H9 (cell line): ENCODE data around the gene TMEM132D. TPM values are rescaled to one million over a fixed set of nuclear protein-coding genes. Genes with fewer than 3 reads are reported as not detected.

Source experiments
- DNase-seq: peaks from one replicate; pipeline ENCODE4 v3.0.0-alpha.2; 2017
- H2AFZ ChIP-seq: one replicate; pipeline ENCODE4 v1.6.1; 2013; ENCODE audit warnings: mild to moderate bottlenecking, low read length, control low read depth, moderate library complexity
- H2AK5ac ChIP-seq: 2 replicates; pipeline ENCODE4 v1.6.1; 2013; ENCODE audit warnings: low read length, control low read depth, mixed read lengths; ENCODE audit not compliant: insufficient read length
- H2BK120ac ChIP-seq: one replicate; pipeline ENCODE4 v1.6.1; 2013; ENCODE audit warnings: low read depth, mild to moderate bottlenecking, low read length, control low read depth, inconsistent platforms; ENCODE audit not compliant: poor library complexity, severe bottlenecking
- H2BK12ac ChIP-seq: 2 replicates; pipeline ENCODE4 v1.6.1; 2013; ENCODE audit warnings: low read length, control low read depth, mixed read lengths, low read depth; ENCODE audit not compliant: insufficient read length
- H2BK15ac ChIP-seq: 2 replicates; pipeline ENCODE4 v1.6.1; 2013; ENCODE audit warnings: low read depth, low read length, control low read depth
- H2BK20ac ChIP-seq: one replicate; pipeline ENCODE4 v1.6.1; 2013; ENCODE audit warnings: low read depth, mild to moderate bottlenecking, low read length, control low read depth, inconsistent platforms; ENCODE audit not compliant: poor library complexity, severe bottlenecking
- H2BK5ac ChIP-seq: 2 replicates; pipeline ENCODE4 v1.6.1; 2013; ENCODE audit warnings: low read length, control low read depth, mixed read lengths; ENCODE audit not compliant: insufficient read length
- H3K14ac ChIP-seq: 2 replicates; pipeline ENCODE4 v1.6.1; 2013; ENCODE audit warnings: low read length, control low read depth; ENCODE audit not compliant: insufficient read depth
- H3K18ac ChIP-seq: 2 replicates; pipeline ENCODE4 v1.6.1; 2013; ENCODE audit warnings: low read depth, mild to moderate bottlenecking, mixed read lengths, low read length, control low read depth; ENCODE audit not compliant: insufficient read length
- H3K23ac ChIP-seq: 2 replicates; pipeline ENCODE4 v1.6.1; 2013; ENCODE audit warnings: low read length, control low read depth, mixed read lengths, low read depth; ENCODE audit not compliant: insufficient read length
- H3K23me2 ChIP-seq: 2 replicates; pipeline ENCODE4 v1.6.1; 2013; ENCODE audit warnings: low read depth, mild to moderate bottlenecking, mixed read lengths, low read length, control low read depth; ENCODE audit not compliant: insufficient read length, poor library complexity, severe bottlenecking
- H3K27ac ChIP-seq: 2 replicates; pipeline ENCODE4 v1.5.1; 2013; ENCODE audit warnings: low read length, control low read depth, mixed read lengths, low read depth; ENCODE audit not compliant: insufficient read length
- H3K27me3 ChIP-seq: 2 replicates; pipeline ENCODE4 v1.6.1; 2013; ENCODE audit warnings: low read length, control low read depth, inconsistent platforms; ENCODE audit not compliant: insufficient read depth
- H3K4ac ChIP-seq: 2 replicates; pipeline ENCODE4 v1.6.1; 2013; ENCODE audit warnings: low read depth, mild to moderate bottlenecking, control low read depth, inconsistent platforms, low read length, moderate library complexity
- H3K4me1 ChIP-seq: 2 replicates; pipeline ENCODE4 v1.6.1; 2013; ENCODE audit warnings: low read length, control low read depth, inconsistent platforms; ENCODE audit not compliant: insufficient read depth
- H3K4me2 ChIP-seq: 2 replicates; pipeline ENCODE4 v1.6.1; 2013; ENCODE audit warnings: low read length, control low read depth, mixed read lengths; ENCODE audit not compliant: insufficient read length, insufficient read depth
- H3K56ac ChIP-seq: 2 replicates; pipeline ENCODE4 v1.6.1; 2013; ENCODE audit warnings: low read depth, mild to moderate bottlenecking, mixed read lengths, low read length, control low read depth; ENCODE audit not compliant: insufficient read length
- H3K79me1 ChIP-seq: 2 replicates; pipeline ENCODE4 v1.6.1; 2013; ENCODE audit warnings: low read depth, mild to moderate bottlenecking, moderate library complexity, low read length, control low read depth, inconsistent platforms; ENCODE audit not compliant: insufficient read depth, poor library complexity, severe bottlenecking
- H3K79me2 ChIP-seq: 2 replicates; pipeline ENCODE4 v1.6.1; 2013; ENCODE audit warnings: low read length, control low read depth, inconsistent platforms; ENCODE audit not compliant: insufficient read depth
- H3K9ac ChIP-seq: 2 replicates; pipeline ENCODE4 v1.6.1; 2013; ENCODE audit warnings: low read length, control low read depth, mixed read lengths; ENCODE audit not compliant: insufficient read length; ENCODE audit errors: extremely low read depth
- H3K9me3 ChIP-seq: one replicate; pipeline ENCODE4 v1.6.1; 2013; ENCODE audit warnings: low read depth, low read length, inconsistent platforms; ENCODE audit not compliant: control insufficient read depth
- H3T11ph ChIP-seq: one replicate; pipeline ENCODE4 v1.6.1; 2013; ENCODE audit warnings: mild to moderate bottlenecking, low read length, control low read depth, inconsistent platforms
- H4K20me1 ChIP-seq: one replicate; pipeline ENCODE4 v1.6.1; 2013; ENCODE audit not compliant: control insufficient read depth, insufficient read length, insufficient read depth
- H4K5ac ChIP-seq: 2 replicates; pipeline ENCODE4 v1.6.1; 2013; ENCODE audit warnings: low read depth, mild to moderate bottlenecking, mixed read lengths, low read length, control low read depth; ENCODE audit not compliant: insufficient read length
- H4K8ac ChIP-seq: replicated peaks from 2 replicates; pipeline ENCODE4 v1.6.1; 2013; ENCODE audit warnings: low read length, control low read depth, mixed read lengths, low read depth; ENCODE audit not compliant: insufficient read length
- H4K91ac ChIP-seq: 2 replicates; pipeline ENCODE4 v1.6.1; 2013; ENCODE audit warnings: low read depth, mild to moderate bottlenecking, moderate library complexity, mixed read lengths, low read length, control low read depth; ENCODE audit not compliant: insufficient read length
- H3K27ac Mint-ChIP-seq, 3 experiments: 2 replicates in 2 of 3; 3 replicates in 1 of 3; pipeline ENCODE4 v1.8.0; 2020 to 2021; ENCODE audit warnings: mixed read lengths in 3 of 3, mild to moderate bottlenecking in 1 of 3, moderate library complexity in 1 of 3
- H3K27me3 Mint-ChIP-seq: 2 replicates; pipeline ENCODE4 v1.8.0; 2021; ENCODE audit warnings: low read depth, mild to moderate bottlenecking, moderate library complexity, mixed read lengths
- H3K36me3 Mint-ChIP-seq, 3 experiments: 2 replicates in 2 of 3; 3 replicates in 1 of 3; pipeline ENCODE4 v1.8.0; 2020 to 2021; ENCODE audit warnings: low read depth in 3 of 3, mixed read lengths in 3 of 3; ENCODE audit not compliant: insufficient read depth in 1 of 3
- H3K4me1 Mint-ChIP-seq, 2 experiments: 2 replicates each; pipeline ENCODE4 v1.8.0; 2020; ENCODE audit warnings: mixed read lengths in 2 of 2
- H3K4me3 Mint-ChIP-seq, 2 experiments: 2 replicates in 1 of 2; 3 replicates in 1 of 2; pipeline ENCODE4 v1.8.0; 2020 to 2021; ENCODE audit warnings: mild to moderate bottlenecking in 2 of 2, mixed read lengths in 2 of 2, moderate library complexity in 1 of 2
- H3K9me3 Mint-ChIP-seq, 2 experiments: 2 replicates in 1 of 2; 3 replicates in 1 of 2; pipeline ENCODE4 v1.8.0; 2020; ENCODE audit warnings: mild to moderate bottlenecking in 2 of 2, mixed read lengths in 2 of 2, moderate library complexity in 1 of 2
- CTCF ChIP-seq: fragments of 200-600 bp; sonication (generic); conservative IDR thresholded peaks from 3 replicates; pipeline ENCODE4 v1.8.0; 2021; ENCODE audit warnings: antibody characterized with exemption, mild to moderate bottlenecking
- WGBS: extraction: QIAGEN DNeasy Blood & Tissue Kit; methylation state at CpG from one replicate; pipeline ENCODE4 v1.1.7; 2013; ENCODE audit warnings: missing lambda C conversion rate, low lambda C conversion rate, mixed read lengths; ENCODE audit not compliant: insufficient read length; ENCODE audit errors: extremely low coverage; 5-methylcytosine and 5-hydroxymethylcytosine counted together
- total RNA-seq: library from RNA; stranded (reverse); gene quantifications from 2 replicates; pipeline ENCODE4 v1.2.1, GENCODE V29; 2021

The TMEM132D gene
- total RNA-seq, 1 experiment from 2014 or later: 6.1 TPM

- Mint-ChIP-seq H3K4me3 (no peak overlapping the region; a peak in 1 of 5 replicates), H3K27me3 (no peaks in the 10 kb centered on the region; the same call in 1 of the 2 replicates), H3K4me1 (peaks cover 49 to 55% of the 10 kb centered on the region in 2 experiments), H3K27ac (peak overlapping the region in 2 of 3 experiments; percentile 89 to 97; a peak in 4 of 7 replicates), H3K9me3 (peaks cover 4 to 6% of the 10 kb centered on the region in 2 experiments), H3K36me3 (peaks cover 5 to 17% (median 8%) of the 10 kb centered on the region in 3 experiments; a peak in 5 of 7 replicates)
- Histone ChIP-seq H4K20me1 (no peaks in the 10 kb centered on the region), H3K23me2 (no peaks in the 10 kb centered on the region), H2BK120ac (no peak overlapping the region), H2AFZ (no peak overlapping the region), H3T11ph (no peak overlapping the region), H2BK5ac (no peak overlapping the region), H3K9me3 (no peaks in the 10 kb centered on the region), H3K4me1 (peaks cover 14% of the 10 kb centered on the region), H3K9ac (no peak overlapping the region), H3K79me2 (peaks cover 2% of the 10 kb centered on the region; the same call in 1 of the 2 replicates), H4K5ac (no peak overlapping the region), H4K8ac (no peak overlapping the region), H3K79me1 (no peaks in the 10 kb centered on the region), H4K91ac (no peak overlapping the region), H2BK20ac (no peak overlapping the region), H3K14ac (peak overlapping the region; percentile 28; the same call in 1 of the 2 replicates), H2BK15ac (no peak overlapping the region), H3K23ac (no peak overlapping the region), H3K4ac (no peak overlapping the region), H2AK5ac (no peak overlapping the region), H3K27ac (no peak overlapping the region), H3K27me3 (no peaks in the 10 kb centered on the region), H3K56ac (no peak overlapping the region), H2BK12ac (no peak overlapping the region), H3K18ac (no peak overlapping the region), H3K4me2 (no peak overlapping the region)
- TF ChIP-seq CTCF: no peak
- no CpG with 5 or more reads among the region's 16 CpGs for WGBS
- no peak for DNase-seq
These were observed 72.5 kb downstream of the TMEM132D start for GRCh38 chr12:129831294-129831693.
